ENCODE data around the gene MAN1A2.

MAN1A2 gene

DNA sequence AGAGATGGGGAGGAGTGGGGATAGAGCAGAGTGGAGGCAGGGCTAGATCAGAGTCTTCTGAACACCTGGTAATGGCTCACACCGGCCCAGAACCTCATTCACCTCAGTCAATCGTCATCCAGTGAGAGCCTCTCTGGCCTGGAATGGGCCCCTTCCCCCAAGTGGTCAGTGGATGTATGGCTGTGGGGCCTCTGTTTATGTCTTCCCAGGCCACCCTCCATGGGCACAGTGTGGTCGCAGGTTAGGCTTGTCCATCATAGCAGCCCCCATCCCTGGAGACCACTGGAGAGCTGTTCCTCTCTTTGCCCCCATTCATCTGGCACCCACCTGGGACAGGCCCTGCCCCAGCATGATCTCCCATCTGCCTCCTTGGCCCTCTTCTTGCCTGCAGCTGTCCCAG, 209.0 kb downstream of the MAN1A2 start:
- no peak for DNase-seq (ENCODE audit: low read depth)

DNA sequence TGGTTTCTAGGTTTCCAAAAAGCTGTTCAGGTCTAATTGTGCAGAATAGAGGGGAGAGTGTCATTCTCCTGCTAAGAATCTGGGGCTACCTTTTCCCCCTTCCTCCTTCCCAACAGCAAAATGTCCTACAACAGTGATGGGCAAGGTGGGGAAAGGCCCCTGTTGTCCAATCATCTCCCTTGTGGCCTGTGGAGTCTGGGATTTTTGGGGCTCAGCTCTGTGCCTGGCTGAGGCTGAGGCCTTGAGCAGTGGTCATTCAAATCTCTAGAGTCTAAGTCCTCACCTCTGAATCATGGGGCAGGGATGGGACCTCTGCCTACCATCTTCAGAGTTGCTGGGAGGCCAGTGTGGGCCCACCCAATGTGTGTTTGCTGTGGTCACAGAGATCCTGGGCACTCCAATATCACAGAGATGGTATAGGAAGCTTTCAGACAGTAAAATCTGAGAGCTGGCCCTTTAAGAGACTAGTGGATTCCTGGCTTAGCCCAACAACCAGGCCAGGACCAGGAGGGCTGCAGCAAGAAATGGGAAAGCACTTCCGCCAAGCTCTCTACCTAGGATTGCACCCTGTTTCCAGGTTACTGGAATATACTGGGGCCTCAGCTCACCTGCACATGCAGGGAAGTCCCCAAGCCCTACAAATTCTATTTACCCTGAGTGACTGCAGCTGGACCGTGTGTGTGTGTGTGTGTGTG, 210.1 kb downstream of the MAN1A2 start:
- DNase-seq (ENCODE audit: low read depth), result no peak

DNA sequence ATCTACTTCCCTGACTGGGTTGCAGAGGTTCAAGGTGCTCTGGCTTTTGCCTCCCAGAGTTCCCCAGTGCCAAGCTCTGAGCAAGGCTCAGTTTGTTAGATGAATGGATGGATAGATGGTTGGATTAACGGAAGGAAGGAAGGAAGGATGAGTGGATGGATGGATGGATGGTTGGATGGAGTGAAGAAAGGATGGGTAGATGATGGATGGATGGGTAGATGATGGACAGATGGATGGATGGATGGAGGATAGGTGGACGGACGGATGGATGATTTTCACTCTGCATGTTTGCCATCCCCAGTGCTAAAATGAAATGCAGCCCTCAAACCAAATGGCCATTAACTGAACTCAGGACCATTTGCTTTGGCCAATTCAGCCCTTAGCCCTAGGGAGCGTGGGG, 211.2 kb downstream of the MAN1A2 start:
- DNase-seq (ENCODE audit: low read depth), result no peak
